AG09309 (cell line): ENCODE results near the gene CAMK1D.

ENCODE experiments used
- DNase-seq: peaks from one replicate; pipeline ENCODE4 v3.0.0-alpha.2; 2010; ENCODE audit warnings: low read depth
- H3K4me3 ChIP-seq: 2 replicates; pipeline ENCODE4 v1.5.1; 2011; ENCODE audit warnings: mild to moderate bottlenecking, low read depth, low read length, moderate library complexity; ENCODE audit not compliant: control insufficient read depth
- TF ChIP-seq, protein P1 (sequence below): IDR thresholded peaks from 2 replicates; pipeline ENCODE4 v1.5.1; 2011; ENCODE audit warnings: mild to moderate bottlenecking, low read depth, low read length, inconsistent platforms; ENCODE audit not compliant: insufficient read depth, control insufficient read depth; ENCODE audit errors: missing control alignments

CAMK1D gene

GRCh38 chr10:12631787-12632562 is 282.6 kb downstream of the CAMK1D start:
- TF ChIP-seq, protein P1, sequence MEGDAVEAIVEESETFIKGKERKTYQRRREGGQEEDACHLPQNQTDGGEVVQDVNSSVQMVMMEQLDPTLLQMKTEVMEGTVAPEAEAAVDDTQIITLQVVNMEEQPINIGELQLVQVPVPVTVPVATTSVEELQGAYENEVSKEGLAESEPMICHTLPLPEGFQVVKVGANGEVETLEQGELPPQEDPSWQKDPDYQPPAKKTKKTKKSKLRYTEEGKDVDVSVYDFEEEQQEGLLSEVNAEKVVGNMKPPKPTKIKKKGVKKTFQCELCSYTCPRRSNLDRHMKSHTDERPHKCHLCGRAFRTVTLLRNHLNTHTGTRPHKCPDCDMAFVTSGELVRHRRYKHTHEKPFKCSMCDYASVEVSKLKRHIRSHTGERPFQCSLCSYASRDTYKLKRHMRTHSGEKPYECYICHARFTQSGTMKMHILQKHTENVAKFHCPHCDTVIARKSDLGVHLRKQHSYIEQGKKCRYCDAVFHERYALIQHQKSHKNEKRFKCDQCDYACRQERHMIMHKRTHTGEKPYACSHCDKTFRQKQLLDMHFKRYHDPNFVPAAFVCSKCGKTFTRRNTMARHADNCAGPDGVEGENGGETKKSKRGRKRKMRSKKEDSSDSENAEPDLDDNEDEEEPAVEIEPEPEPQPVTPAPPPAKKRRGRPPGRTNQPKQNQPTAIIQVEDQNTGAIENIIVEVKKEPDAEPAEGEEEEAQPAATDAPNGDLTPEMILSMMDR: no peak
- H3K4me3 ChIP-seq: no peak overlapping the region
- DNase-seq: no peak

- TF ChIP-seq, protein P1: no peak
Observed at GRCh38 chr10:12633776-12634620, 284.7 kb downstream of the CAMK1D start.

GRCh38 chr10:12634621-12634931 is 285.2 kb downstream of the CAMK1D start:
- no peak for DNase-seq
- TF ChIP-seq, protein P1: no peak

More at GRCh38 chr10:12633776-12634620, 284.7 kb downstream of the CAMK1D start:
- DNase-seq: no peak
- H3K4me3 ChIP-seq: no peak overlapping the region

GRCh38 chr10:12635127-12635541 is 285.8 kb downstream of the CAMK1D start:
- DNase-seq: no peak
- TF ChIP-seq, protein P1: no peak
- H3K4me3 ChIP-seq: no peak overlapping the region

More at GRCh38 chr10:12634621-12634931, 285.2 kb downstream of the CAMK1D start:
- no peak overlapping the region for H3K4me3 ChIP-seq

GRCh38 chr10:12636571-12636970 is 287.2 kb downstream of the CAMK1D start:
- no peak overlapping the region for H3K4me3 ChIP-seq
- DNase-seq: no peak
- TF ChIP-seq, protein P1: no peak

GRCh38 chr10:12637649-12638048 is 288.3 kb downstream of the CAMK1D start:
- H3K4me3 ChIP-seq: no peak overlapping the region
- TF ChIP-seq, protein P1: no peak

More at GRCh38 chr10:12637649-12638048, 288.3 kb downstream of the CAMK1D start:
- no peak for DNase-seq
